Head of caudate nucleus (tissue), 42 donors: ENCODE data around the gene CCDC92.
A peak's percentile ranks its signal among the peaks of the same experiment; 100 is the strongest.

Source experiments
- DNase-seq, 42 donors: peaks; one replicate each; pipeline versions ENCODE4 v3.0.0 to v3.0.0-alpha.2; 2020 to 2021; ENCODE audit warnings: mixed read lengths in 7 of 42
- intact Hi-C: fragments of 100-400 bp; cut with DNase I; formaldehyde crosslinking; loops from one replicate; pipeline ENCODE4 v1.15.0; 2022

Gene CCDC92

DNA sequence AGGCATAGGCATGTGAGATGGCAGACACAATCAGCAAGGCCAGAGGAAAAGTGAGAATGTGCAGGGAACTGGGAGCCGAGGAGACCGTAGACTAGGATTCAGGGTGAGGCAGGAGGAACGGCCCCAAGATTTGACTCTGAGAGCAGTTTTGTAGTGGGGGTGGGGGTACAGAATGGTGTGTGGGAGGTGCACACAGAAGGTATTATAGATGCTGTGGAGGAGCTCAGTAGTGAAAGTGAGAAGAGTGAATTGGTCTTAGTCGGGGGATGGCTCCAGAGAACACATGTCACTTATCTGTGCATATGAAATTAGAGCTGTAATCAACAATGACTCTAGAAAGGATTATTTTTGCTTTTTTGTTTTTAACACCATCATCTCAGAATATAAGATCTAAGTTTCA is 12.3 kb upstream of the CCDC92 start:
- intact Hi-C loops: loop anchor here (10.0 kb wide), 1 partner anchor 80 kb away; no protein-coding TSS in a partner anchor

DNA sequence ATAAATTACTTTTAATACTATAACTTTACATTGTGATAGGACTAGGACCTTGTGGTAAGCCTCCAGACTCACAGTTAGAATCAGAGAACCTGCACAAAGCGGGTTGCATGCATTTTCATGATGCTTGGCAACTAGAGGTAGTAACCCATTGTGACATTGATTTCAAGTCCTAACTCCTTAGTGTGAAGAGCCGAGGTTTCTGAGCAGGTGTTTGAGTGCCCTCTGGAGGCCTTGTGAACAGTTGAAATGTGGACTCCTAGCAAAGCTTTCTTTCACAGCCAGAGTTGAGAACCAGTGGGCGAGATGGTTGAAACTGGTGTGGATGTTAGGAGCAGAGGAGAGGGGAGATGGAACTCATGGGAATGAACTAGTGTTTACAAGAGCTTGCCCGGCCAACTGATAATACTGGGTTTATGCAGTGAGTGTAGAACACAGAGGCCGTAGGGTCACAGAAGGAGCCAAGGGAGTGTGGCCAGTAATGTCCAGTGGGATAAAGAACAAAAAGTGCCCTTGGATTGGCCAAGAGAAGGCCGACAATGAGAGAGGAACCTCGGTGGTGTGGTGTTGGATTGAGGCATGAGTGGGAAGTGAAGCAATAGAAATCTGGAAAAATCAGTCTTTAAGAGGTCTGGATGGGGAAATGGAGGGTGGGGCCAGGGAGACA is 11.3 kb upstream of the CCDC92 start:
- intact Hi-C loops: loop anchor here (10.0 kb wide), 1 partner anchor 79 kb away; no protein-coding TSS in a partner anchor
- DNase-seq: peak in 39 of 42 donors; percentile 35 to 85 (median 64)

More for the DNA sequence above, 12.3 kb upstream of the CCDC92 start:
- DNase-seq: peak in 1 of 42 donors; percentile 22

DNA sequence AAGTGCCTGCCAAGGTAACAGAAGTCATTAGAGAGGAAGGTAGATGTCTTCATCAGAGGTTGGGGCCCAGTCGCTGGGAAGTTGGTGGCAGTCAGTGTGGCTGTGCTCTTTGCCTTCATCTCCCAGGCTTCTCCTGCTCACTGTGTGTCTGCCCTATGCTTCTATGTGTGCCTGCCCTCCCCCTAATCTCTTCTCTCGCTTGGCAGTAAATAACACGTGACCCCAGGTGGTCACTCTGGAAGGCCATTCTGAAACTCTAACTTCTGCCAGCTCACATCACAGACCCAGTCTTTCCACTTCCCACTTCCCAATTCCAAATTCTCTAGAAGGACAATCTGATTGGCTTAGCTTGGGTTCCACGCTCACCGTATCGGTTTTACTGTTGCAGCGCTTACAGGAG is 9.6 kb upstream of the CCDC92 start:
- DNase-seq: no peak
- intact Hi-C loops: loop anchor here (10.0 kb wide), 1 partner anchor 77 kb away; no protein-coding TSS in a partner anchor

DNA sequence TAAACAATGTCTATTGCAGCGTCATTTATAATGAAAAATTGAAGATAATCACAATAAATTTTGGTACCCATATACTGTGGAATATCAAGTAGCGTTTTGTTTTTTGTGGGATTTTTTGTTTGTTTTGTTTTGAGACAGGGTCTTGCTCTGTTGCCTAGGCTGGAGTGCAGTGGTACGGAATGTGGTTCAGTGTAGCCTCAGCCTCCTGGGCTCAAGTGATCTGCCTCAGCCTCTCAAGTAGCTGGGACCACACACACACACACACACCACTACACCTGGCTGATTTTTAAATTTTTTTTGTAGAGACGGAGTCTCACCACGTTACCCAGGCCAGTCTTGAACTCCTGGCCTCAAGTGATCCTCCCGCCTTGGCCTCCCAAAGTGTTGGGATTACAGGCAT is 6.9 kb upstream of the CCDC92 start:
- intact Hi-C loops: no loop called here
- DNase-seq: no peak

DNA sequence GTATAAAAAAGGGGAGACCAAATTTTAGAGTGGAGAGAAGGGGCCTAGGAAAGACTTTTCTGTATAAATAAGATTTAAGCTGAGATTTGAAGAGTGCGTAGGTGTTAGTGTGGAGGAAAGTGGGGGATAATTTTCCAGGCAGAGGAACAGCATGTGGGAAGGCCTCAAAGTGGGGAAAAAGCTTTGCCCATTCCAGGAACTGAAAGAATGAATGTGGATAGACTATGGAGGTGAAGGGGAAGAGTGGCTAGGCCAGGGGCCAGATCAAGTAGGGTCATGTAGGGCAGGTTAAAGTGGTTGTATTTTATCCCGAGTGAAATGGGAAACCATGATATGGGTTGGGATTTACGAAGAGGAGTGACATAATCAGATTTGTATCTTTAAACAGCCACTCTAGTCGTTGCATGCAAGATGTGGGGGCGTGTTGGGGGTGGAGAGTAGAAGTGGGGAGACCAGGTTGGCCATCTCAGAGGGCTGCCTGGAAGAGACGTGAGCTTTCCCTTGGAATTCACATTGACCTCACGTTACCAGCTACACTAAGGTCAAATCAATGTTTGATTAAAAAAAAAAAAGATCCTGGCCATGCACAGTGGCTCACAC is 3.7 kb upstream of the CCDC92 start:
- no peak for DNase-seq
- intact Hi-C loops: no loop called here

DNA sequence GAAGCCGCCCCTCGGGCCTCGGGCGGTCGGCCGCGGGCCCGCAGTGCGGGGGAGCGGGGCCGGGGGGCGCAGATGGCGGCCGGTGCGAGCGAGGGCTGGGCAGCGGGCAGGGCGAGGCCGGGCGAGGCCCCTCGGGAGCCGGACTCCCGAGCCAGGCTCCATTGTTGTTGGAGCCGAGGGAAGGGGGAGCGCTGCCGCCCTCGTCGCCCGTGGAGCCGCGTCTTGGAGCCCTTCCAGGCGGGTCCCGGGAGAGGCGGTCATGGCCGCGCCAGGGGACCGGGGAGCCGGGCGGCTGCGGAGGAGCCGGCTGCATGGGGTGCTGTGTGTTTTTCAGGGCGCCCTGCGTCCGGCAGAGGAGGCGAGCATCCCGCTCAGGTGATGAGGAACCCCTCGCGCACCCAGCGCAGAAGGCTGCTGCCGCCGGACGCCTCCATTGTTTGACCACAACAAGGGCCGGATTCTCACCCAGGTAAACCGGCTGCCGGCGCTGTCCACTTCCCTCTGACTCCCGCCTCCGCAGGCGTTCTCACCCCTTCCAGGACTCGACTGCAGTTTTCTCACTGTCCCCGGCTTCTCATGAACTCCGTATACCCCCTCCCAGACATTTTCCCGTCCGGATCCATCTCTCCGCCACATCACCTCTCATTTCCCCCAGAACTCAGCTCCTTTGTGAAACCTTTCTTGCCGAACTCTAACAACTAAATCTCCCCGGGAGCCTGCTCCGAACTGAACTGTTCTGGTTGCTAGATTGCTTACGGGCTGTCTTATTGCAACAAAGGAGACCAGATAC is 1.1 kb upstream of the CCDC92 start:
- peak in 40 of 42 donors; percentile 20 to 79 (median 50) for DNase-seq
- intact Hi-C loops: no loop called here

DNA sequence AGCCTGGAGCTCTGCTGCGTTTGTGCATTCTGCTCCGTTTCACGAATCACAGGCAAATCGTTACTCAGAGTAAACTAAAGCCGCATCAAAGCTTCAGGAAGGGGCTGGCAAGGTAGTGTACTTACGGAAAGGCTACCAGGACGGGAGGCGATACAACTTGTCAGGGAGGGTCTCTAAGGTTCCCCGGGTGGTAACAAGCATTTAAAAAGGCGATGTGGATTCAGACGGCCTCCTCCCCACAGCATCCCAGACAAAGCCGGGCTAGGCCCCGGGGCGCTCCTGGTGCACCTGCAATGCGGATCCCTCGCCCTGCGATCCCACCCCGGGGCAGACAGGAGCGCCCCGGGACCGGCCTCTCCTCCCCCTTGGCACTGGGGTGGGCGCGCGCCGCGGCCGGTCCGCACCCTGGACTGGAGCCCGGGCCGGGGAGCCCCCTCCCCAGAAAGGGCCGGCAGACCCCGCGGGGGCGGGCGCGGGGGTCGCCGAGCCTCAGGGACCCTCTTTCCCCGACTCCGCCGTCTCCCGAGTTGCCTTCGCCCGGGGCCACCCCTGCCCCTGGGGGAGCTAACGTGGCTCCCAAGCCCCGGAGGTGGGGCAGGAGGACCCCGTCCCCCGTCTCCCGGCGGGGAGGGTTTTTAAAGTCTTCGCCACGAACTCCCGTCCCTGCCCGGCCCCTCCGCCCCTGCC is 718 bp downstream of the CCDC92 start:
- intact Hi-C loops: no loop called here
- DNase-seq: peak in 38 of 42 donors; percentile 31 to 73 (median 52)

DNA sequence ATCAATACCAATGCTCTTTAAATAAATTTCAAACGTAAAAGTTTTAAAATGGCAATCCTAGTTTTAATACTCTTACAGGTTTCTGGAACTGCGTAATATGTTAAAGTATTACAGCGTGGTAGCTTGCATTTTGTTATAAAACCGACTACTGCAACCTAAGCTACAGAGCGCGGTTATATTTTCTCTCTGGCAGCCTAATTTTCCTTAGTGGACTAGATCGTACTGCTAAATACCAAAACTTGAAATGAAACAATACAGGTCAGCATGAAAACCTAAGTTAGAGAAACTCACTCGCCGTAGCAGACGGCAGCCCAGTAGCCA is 1.2 kb downstream of the CCDC92 start:
- intact Hi-C loops: no loop called here
- DNase-seq: no peak

DNA sequence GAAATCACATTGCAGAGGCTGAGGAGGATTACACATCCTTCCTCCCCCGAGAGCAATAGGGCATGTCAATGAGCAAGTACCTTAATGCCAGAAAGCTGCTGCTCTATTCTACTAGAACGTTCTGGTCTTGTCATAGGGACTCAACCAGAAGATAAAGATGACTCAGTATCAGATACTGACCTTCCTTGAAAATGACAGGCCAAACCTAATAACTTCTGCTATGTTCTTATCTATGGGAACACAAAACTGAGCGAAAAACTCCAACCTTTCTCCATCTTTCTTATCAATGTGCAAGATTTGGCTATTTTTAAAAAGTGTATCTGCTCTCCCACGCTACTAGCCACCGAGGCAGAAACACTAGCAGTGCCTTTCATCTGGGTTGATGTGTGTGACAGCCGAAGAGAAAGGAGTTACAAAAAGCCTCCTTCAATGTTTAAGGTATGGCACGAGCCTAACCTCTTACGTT is 5.5 kb downstream of the CCDC92 start:
- DNase-seq: no peak
- intact Hi-C loops: no loop called here

DNA sequence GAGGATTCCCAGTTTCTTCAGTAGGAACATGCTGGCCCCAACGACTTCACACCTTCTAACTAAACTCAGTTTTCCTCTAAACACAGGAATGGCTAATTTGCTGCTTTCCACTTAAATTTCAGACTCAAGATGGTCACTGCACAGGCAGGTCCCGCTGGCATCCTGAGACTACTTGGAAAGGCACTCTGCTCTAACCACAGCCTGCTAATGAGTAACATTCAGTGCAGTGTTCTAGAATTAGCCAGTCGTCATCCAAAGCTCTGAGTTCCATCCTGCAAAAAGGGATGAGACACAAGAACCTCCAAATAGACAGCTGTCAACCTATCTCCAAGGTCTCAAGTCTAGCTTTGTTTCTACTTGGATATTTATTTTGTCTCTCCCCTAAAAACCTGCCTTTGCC is 6.0 kb downstream of the CCDC92 start:
- intact Hi-C loops: no loop called here
- no peak for DNase-seq

DNA sequence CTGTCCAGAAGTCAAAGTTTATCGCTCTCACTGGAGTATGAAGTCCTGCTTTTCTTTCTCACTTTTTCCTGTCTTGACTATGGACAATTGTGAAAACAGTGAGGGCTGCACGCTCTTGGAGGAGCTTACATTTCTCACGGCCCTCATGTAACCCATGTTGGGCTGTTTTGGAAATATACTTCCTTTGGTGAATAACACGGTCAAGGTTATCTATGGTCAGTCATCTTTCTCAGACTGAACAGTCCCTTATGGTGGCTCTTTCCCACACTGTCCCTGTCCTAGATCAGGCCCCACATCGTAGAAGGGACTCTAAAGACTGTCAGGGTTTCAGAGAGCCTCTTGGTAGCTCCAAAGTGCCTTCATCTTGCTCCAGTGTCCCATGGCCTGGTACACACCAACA is 7.2 kb downstream of the CCDC92 start:
- intact Hi-C loops: no loop called here
- no peak for DNase-seq

DNA sequence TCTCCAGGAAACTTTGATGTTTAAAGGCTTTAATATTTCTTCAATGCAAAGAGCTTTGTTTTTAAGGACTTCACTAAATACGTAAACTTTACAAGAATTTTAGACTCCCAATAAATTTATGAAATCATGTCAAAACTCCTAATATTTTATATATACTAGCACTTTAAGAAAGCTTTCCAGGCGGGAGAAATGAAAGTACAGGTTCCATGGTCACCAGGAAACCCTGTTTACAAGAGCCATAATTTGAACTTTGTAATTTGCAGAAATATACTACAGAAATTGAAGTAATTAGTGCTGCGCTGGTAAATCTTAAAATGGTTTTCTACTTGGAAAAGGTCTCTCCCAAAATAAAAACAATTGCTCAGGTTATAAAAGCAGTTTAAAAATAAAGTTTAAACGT is 8.8 kb downstream of the CCDC92 start:
- no peak for DNase-seq
- intact Hi-C loops: no loop called here

DNA sequence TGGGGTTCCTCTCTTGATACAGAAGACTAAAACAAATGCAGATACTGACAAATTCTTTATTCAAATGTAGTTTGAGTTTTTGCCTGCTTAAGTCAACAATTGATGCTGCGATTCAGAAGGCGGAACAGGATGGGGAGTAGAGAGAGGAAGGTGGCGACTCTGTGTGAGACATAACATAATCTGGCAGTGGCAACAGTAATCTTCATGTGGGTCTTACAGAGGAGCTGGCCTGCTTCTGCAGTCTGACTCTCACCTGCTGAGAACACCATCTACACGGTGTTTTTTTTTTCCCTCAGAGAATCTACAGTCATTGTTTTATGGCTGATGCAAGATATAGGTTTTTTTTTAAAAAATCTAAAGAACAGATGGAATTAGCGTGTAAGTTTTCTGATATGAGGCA is 10.1 kb downstream of the CCDC92 start:
- no peak for DNase-seq
- intact Hi-C loops: no loop called here

DNA sequence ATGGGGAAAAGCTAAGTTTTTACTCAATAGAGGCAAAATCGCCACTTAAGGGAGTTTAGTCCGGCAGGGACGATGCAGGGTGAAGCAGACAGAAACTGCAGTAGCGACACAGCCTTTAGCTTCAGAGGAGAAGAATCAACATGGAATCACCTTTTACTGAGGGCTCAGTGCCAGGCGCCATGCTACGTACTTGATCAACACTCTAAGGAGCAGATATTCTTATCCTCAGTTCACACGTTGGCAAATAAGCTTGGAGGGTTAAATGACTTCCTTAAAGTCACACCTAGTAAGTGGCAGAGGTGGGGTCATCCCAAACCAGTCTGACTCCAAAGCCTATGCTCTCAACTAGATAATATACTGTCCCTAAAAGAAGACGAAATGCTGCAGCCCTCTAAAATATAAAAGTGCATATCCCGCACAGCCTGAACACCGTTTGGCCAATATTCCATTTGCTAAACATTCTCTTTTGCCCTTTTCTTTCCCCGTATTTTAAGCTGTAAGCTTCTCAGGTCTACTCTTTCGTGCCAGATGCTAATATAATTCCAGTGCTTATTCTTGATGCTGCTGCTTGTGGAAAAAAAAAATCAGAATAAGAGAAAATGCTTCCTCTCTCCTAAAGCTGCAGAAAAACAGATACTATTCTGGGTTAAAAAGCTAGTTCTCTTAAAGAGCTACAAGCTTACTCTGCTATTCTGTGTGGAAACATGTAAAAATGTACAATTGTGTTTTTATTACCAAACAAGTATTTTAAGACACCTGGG is 10.9 kb downstream of the CCDC92 start:
- DNase-seq: no peak

DNA sequence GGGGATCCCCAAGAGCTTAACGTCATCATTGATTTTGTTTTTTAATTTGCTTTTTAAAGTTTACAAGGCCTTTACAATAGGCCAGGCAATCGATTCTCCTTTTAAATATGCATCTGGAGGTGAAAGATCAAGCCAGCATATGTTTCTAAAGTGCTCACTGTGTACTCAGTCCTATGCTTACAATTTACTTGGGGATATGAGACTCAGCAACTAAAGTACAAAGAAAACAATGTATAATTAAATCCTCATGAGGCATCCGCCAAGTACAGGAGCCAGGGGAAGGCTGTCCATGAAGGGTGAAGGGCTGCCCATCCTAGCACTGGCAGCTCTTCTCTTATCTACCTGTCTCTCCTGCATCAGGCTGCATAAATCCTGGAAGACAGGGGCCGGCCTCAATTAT is 11.8 kb downstream of the CCDC92 start:
- intact Hi-C loops: no loop called here
- no peak for DNase-seq

More for the DNA sequence above, 10.9 kb downstream of the CCDC92 start:
- intact Hi-C loops: no loop called here

DNA sequence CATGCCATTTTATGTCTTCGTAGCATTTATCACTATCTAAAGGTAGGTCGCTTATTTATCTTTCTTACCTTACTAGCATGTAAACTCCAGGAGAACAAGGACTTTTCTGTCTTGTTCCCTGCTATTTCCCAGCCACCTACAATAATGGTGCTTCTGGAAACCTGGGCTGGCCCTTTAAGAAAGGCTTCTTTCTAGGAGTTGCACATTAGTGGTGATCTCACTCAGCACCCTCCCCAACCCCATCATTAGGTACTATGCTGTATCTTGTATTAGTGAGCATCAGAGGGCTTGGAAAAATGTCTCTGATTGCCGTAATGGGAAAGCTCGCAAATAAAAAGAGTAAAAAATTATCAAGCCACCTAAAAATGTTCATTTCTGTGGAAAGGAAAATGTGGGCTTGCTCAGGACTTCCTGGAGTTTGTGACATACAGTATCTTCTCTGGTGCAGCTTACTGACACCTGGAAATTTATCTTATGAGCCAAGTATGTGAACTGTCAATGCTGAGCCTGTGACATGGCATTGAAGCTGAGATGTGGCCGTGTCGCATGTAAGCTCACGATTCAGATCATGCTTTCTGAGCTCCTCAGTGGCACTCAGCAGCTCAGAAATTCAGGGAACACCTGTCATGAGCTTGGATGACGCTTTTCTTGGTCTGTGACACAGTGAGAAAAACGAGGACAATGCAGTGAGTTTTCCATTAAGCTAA is 12.4 kb downstream of the CCDC92 start:
- intact Hi-C loops: no loop called here
- no peak for DNase-seq

DNA sequence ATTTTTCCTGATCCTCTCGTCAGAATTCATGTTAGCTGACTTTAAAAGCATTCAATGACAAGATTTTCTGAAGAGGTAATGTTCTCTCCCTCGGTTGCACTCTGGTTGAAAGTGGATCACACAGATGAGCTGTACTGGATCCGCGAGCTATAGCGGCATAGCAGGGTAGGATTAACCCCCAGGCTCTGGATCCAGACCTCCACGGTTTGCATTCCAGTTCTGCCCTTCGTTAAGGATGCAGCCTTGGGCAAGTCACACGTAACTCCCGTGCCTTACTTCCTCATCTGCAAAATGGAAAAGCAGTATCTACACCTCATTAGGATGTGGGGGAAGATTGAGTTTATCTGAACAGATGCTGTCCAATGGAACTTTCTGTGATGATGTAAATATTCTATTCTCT is 13.8 kb downstream of the CCDC92 start:
- DNase-seq: no peak
- intact Hi-C loops: no loop called here

DNA sequence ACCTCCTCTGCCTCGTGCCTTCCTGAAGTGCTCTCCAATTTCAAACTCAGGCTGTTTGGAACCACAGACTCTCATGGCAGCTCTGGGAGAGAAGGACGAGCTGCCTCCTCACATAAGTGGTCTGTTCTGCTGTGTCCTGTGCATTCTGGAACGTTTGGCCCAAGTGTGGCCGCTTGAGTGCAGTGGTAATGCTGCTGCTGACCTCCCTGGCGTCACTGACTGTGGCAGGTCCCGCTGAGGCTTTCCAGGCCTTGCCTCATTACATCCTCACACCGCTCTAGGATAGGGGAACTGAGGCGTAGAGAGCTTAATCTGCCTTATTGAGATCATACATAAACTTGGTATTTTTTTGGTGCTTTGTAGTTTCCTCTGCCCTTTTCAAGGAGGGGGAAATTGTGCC is 14.2 kb downstream of the CCDC92 start:
- DNase-seq: no peak
- intact Hi-C loops: no loop called here
